ENCODE results near the gene RNF41.

Gene RNF41

DNA sequence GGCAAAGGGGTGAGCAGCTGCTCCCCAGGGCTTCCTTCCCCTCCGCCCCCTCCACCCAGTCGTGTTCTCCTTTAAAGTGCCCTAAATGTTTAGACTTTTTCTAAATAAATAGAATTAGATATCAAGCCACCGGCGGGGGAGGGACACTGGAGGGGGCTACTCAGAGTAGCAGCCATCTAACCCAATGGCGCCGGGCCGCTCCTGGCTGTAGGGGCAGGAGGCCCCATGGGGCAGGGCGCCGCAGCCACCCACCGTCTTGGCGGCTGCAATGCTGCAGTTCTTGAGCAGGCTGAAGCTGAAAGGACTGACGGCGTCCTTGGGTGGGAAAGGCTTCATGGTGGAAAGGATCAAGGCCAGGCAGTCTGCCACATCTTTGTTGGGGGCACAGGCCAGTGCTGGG lies 21.3 kb upstream of the RNF41 start:
- DNase-seq, result no peak

GRCh38 chr12:56241424-56242303 lies 19.9 kb upstream of the RNF41 start:
- DNase-seq, result no peak

- DNase-seq, result no peak
These were observed 15.8 kb upstream of the RNF41 start for GRCh38 chr12:56237552-56237951.

- DNase-seq, result no peak
These were observed 15.3 kb upstream of the RNF41 start for GRCh38 chr12:56236985-56237384.

- DNase-seq, result no peak
These were observed 14.4 kb upstream of the RNF41 start for GRCh38 chr12:56236091-56236490.

DNA sequence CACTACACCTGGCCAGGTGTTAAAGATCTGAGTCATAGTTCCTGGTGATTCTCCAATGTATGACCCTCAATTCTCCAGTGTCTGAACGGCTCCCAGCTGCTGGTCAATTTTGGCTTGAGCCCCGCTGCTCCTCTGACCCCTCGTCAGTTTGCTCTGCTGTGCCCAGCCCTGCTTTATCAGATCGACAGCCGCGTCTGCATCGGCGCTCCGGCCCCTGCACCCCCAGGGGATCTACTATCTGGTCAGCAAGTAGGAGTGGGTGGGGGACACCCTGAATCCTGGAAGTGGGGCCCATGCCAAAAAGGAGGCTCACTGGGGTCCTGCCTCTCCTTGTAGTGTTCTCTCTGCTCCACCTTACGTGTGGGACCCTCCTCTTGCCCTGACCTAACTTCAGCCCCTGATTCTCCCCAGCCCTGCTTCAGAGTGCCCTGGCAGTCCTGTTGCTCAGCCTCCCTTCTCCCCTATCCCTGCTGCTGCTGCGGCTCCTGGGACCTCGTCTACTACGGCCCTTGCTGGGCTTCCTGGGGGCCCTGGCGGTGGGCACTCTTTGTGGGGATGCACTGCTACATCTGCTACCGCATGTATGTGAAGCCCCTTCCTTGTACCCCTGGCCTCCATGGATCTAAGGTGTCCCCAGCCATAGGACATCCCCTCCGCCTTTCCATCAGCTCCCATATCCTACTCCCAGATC lies 13.2 kb upstream of the RNF41 start:
- no peak for DNase-seq

GRCh38 chr12:56231184-56231582 lies 9.5 kb upstream of the RNF41 start:
- no peak for DNase-seq

DNA sequence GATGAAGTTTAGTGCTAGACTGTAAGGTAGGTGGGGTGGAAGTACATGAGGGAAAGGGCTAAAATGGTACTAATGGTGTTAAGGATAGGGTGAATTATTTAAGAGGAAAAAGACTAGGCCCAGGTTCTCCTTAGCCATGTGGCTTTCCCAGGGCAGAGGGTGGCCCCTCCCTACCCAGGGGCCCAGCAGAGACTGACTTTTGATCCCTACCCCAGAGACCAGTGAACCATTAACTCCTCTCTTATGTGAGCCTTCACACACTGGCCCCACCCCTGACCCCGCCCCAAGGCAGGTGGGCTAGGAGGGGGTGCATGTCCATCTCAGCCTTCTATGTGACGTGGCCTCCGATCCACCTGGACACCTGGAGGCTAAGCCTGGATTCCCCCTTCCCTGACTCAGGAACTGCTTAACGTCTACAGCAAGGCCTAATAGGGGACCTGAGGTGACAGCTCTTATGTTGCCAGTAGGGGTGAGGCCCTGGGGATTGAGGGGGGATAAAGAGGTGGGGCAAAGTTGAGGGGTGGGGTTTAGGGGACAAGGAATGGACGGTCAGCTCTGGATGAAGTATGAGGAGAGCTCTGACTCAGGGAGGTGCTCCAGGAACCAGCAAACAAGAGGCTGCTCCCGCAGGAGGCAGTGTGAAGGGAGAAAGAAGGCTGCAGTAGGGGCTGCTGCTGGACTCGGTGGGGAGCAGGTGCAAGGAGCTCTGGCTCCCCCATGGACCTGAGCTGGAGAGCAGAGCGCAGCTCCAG lies 8.9 kb upstream of the RNF41 start:
- DNase-seq, result no peak

GRCh38 chr12:56229916-56230431 lies 8.3 kb upstream of the RNF41 start, which contains the start of gene SLC39A5:
SLC39A5 (plus strand) TSS chr12:56230051; CDS start chr12:56231275, 1,224 bp downstream.
- no peak for DNase-seq

GRCh38 chr12:56229082-56229481 lies 7.4 kb upstream of the RNF41 start:
- no peak for DNase-seq

GRCh38 chr12:56224954-56225353 lies 3.2 kb upstream of the RNF41 start:
- DNase-seq, result no peak

GRCh38 chr12:56224102-56224701 lies 2.5 kb upstream of the RNF41 start, which contains the start of gene NABP2:
NABP2 (plus strand) TSS chr12:56224342; CDS start chr12:56224857, 515 bp downstream.
- DNase-seq, result peak; percentile 77

DNA sequence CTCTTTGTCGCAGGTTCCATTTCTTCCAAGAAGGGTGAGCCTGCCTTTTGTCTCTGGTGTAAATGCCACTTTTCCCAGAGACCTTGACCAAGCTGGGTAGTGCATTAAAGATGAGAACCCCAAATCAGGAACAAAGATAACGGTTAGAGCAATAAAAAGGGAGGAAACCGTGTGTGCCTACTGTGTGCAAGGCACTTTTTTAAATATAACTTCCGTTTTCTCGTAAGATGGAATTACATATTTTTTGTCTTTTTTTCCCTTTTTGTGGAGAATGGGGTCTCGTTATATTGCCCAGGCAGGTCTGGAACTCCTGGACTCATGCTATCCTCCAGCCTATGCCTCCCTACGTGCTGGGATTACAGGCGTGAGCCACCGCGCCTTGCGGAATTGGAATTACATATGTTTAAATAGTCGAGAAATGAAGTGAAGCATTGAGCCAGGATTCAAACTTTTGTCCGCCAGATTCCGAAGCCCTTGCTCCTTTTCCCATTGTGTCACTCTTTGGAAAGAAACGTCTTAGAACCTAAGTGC lies 1.9 kb upstream of the RNF41 start:
- no peak for DNase-seq

DNA sequence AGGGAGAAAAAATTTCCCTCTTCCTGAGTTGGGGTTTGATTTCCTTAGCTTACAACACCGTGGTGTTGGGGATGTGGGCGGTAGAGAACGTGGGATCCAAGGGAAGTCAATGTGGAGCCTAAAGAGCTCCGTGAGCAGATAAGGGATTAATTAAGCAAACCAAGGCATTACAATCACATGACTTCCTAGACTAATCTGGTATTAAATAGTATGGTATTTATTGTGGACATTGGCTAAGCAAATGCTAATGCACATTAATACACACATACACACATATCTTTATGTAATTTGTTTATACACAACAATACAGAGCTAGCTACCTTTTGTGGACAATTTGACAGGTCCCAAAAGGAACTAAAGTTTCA lies 791 bp upstream of the RNF41 start:
- no peak for DNase-seq

DNA sequence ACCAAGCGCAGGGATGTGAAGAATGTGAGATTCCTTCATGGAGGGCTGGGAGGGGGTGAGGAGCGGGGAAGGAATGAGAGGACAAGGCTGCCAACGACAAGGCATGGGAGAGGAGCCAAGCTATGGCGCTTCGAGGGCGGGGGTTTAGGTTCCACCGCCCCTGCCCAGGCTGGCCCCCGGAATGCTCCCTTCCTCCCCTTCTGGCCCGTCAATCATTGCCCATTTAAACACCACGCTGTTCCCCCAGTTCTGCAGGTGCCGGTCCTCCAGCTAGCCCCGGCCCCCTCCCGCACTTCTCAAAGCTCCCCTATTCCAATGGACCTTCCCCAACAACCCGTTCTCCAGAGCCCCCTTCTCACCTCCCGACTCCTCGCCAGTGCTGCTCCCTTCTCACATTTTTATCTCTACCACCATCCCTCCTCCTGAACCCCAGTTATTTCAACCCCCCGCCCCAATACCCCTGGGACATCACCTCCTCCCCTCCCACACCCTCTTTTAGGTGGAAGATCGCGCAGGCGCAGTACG lies 428 bp downstream of the RNF41 start:
- no peak for DNase-seq

DNA sequence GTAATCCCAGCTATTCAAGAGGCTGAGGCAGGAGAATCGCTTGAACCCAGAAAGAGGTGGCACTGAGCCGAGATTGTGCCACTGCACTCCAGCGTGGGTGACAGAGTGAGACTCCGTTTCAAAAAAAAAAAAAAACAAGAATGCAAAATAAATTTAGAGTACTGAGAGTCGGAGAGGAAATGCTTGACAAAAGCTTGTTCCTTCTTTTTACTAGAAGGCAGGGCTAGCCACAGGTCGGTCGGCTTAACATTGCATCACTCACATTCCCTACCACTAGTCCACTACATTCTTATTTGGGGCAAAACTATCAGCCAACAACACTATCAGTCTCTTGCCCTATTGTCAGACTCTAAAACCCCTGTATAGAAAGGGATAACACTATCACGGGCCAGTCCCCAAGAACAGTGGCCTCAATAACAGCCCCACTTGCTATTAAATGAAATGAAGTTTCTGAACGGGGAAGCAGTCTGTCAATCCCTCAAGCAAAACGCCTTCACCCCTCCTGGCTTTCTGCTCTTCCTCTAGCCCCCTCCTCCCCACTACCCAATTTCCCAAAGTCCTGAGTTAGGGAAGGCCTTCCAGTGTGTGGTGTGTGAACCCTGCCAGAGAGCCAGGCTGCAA lies 1.0 kb downstream of the RNF41 start:
- no peak for DNase-seq

DNA sequence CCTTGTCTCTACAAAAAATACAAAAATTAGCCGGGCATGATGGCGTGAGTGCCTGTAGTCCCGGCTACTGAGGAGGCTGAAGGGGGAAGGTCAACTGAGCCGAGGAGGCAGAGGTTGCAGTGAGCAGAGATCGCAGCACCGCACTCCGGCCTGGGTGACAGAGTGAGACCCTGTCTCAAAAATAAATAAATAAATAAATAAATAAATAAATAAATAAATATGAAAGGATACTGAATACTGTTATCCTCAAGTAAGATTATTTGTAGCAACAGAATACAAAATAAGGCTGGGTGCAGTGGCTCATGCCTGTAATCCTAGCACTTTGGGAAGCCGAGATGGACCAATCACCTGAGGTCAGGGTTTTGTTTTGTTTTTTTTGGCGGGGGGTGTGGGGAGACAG lies 1.9 kb downstream of the RNF41 start:
- DNase-seq, result no peak

GRCh38 chr12:56216461-56216860 lies 5.3 kb downstream of the RNF41 start:
- DNase-seq, result no peak

DNA sequence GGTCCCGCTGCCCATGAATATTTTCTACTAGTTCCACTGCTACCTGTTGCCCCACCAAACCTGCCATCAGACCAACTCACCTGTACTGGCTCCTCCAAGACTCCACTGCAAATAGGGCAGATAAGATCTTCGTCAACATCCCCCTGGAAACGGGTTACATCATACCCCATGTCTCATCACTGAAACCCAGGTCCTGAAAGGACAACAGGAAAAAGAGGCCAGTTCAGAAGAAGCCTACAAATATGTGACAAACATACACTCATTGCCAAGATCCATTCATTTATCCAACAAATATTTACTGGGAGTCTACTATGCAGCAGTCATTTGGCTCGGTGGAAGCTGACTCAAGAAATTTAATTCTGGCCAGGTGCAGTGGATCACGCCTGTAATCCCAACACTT lies 7.8 kb downstream of the RNF41 start:
- DNase-seq, result no peak

DNA sequence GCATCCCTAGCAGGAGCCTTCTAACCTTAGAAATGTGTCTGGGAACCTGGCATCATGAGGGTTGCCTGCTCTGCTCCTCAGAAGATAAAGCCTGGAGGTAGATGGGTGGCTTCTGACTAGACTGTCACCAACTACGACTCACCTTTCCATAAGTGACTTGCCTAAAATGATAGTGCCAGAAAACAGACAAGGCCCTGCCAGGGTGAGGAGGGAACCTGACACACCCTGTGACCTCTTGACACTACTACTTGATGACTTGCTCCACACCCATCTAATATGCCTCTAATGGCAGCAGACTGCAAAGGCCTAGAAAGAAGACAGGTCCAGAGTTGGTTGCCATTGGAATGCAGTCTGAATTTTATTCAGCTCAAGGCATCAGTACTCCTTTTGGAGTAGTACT lies 9.4 kb downstream of the RNF41 start:
- no peak for DNase-seq

- no peak for DNase-seq
These were observed 13.7 kb downstream of the RNF41 start for GRCh38 chr12:56208006-56208405.
